Small intestine (tissue), 7 donors: ENCODE data around the gene HSD3B7. TPM values are rescaled to one million over a fixed set of nuclear protein-coding genes. Genes with fewer than 3 reads are reported as not detected.

Experiments used
- DNase-seq, 2 donors: peaks; one replicate each; pipeline versions ENCODE4 v3.0.0 to v3.0.0-alpha.2; 2013
- FAIRE-seq: peaks from 2 replicates; lab custom pipeline; 2012; peaks lifted over from hg19 to GRCh38; lab: Jason Lieb, UNC
- H3K27ac ChIP-seq, 3 donors: one replicate each; pipeline ENCODE4 v1.5.1; 2013; ENCODE audit warnings: low read length in 2 of 3, mild to moderate bottlenecking in 2 of 3, control low read depth in 1 of 3, inconsistent platforms in 1 of 3, low read depth in 1 of 3, moderate library complexity in 1 of 3
- H3K27me3 ChIP-seq, 3 donors: one replicate each; pipeline ENCODE4 v1.6.1; 2013; ENCODE audit warnings: low read length in 3 of 3, inconsistent platforms in 1 of 3; ENCODE audit not compliant: control insufficient read depth in 3 of 3, insufficient read depth in 3 of 3
- H3K36me3 ChIP-seq, 3 donors: one replicate each; pipeline ENCODE4 v1.6.1; 2013; ENCODE audit warnings: low read length in 3 of 3, inconsistent platforms in 1 of 3, low read depth in 1 of 3, mild to moderate bottlenecking in 1 of 3, moderate library complexity in 1 of 3; ENCODE audit not compliant: control insufficient read depth in 3 of 3, insufficient read depth in 2 of 3
- H3K4me1 ChIP-seq, 3 donors: one replicate each; pipeline ENCODE4 v1.6.1; 2013; ENCODE audit warnings: low read length in 2 of 3, inconsistent platforms in 1 of 3, low read depth in 1 of 3, mild to moderate bottlenecking in 1 of 3, moderate library complexity in 1 of 3; ENCODE audit not compliant: control insufficient read depth in 3 of 3, insufficient read depth in 2 of 3
- H3K4me3 ChIP-seq, 3 donors: one replicate each; pipeline ENCODE4 v1.5.1; 2013; ENCODE audit warnings: low read length in 3 of 3, control low read depth in 1 of 3, inconsistent platforms in 1 of 3, low read depth in 1 of 3, mild to moderate bottlenecking in 1 of 3, moderate library complexity in 1 of 3
- H3K9me3 ChIP-seq, 2 donors: one replicate each; pipeline ENCODE4 v1.6.1; 2013; ENCODE audit warnings: low read depth in 1 of 2, low read length in 1 of 2; ENCODE audit not compliant: control insufficient read depth in 2 of 2, insufficient read depth in 1 of 2
- WGBS, 3 donors: extraction: QIAGEN DNeasy Blood & Tissue Kit; methylation state at CpG; one replicate each; pipeline ENCODE4 v1.1.7; 2013; 5-methylcytosine and 5-hydroxymethylcytosine counted together
- polyA plus RNA-seq, 4 donors: library from polyadenylated mRNA; stranded (reverse) in 3 of 4; unstranded in 1 of 4; fragments of 200-250 nt in 3 of 4; fragments of 120-200 nt in 1 of 4; gene quantifications; one replicate each; pipeline versions ENCODE4 v1.2.1 to v1.2.3, GENCODE V29; 2013
- donor health status: healthy with polysubstance abuse.
- donor health status: control.
- donor health status: control.
- donor health status: Bipolar disorder and iron deficiency.
- donor health status: healthy.

Gene HSD3B7
- polyA plus RNA-seq, 4 donors = 15.9 to 48.9 (median 23.2) TPM

DNA sequence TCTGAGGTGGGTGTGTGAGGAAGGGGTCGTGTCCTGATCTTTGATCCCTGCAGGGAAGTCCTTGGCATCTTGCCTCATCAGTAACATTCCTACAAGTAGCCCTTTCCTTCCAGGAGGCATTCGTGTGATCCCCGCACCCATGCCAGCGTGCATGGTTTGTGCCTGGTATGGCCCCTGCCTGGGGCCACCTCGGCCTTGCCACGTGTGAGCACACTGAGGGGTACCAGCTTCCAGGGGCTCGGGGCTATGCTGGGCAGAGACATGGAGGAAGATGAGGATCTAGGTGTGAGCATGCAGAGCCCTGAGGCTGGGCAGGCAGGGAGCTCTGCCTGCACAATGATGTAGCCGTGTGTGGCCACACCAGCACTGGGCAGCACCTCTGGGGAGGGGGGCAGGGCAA is 6.0 kb downstream of the HSD3B7 start:
- Histone ChIP-seq H3K27me3 (no peaks in the 10 kb centered on the region), H3K4me1 (peaks cover 0 to 2% (median 0%) of the 10 kb centered on the region in 3 donors), H3K36me3 (peaks cover 0 to 22% (median 0%) of the 10 kb centered on the region in 3 donors), H3K4me3 (no peak overlapping the region), H3K9me3 (no peaks in the 10 kb centered on the region), H3K27ac (no peak overlapping the region)
- FAIRE-seq (no peak), DNase-seq (no peak)
- WGBS, 3 donors = 74 to 77% (median 75%) methylated on average over 8 of the region's 8 CpGs

DNA sequence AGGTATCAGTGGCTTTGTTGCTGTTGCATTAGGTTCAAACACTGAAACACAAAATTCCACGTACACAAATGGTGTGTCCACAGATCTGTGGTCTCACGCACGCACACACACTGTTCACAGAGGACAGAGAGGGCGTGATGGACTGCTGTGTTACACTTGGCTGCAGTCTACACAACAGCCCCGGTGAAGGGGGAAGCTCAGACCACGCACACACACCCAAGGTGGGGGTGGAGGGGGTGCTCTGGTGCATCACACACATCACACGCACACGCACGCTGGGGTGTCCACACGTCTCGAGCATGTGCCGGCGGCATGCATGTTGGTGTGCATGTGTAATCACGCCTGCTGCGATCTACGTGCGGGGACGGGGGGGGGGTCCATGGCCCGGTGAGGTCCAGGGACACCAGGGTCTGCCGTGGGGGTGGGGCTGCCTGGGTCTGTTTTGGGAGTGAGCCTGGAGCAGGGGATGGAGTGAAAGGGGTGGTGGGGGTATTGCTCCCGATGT is 7.3 kb downstream of the HSD3B7 start:
- Histone ChIP-seq H3K27ac (no peak overlapping the region), H3K4me1 (peaks cover 0 to 8% (median 0%) of the 10 kb centered on the region in 3 donors), H3K36me3 (peaks cover 0 to 13% (median 0%) of the 10 kb centered on the region in 3 donors), H3K27me3 (no peaks in the 10 kb centered on the region), H3K9me3 (no peaks in the 10 kb centered on the region), H3K4me3 (no peak overlapping the region)
- DNase-seq (no peak), FAIRE-seq (no peak)
- 86 to 89% (median 87%) methylated on average over 20 to 21 of the region's 21 CpGs for WGBS, 3 donors

DNA sequence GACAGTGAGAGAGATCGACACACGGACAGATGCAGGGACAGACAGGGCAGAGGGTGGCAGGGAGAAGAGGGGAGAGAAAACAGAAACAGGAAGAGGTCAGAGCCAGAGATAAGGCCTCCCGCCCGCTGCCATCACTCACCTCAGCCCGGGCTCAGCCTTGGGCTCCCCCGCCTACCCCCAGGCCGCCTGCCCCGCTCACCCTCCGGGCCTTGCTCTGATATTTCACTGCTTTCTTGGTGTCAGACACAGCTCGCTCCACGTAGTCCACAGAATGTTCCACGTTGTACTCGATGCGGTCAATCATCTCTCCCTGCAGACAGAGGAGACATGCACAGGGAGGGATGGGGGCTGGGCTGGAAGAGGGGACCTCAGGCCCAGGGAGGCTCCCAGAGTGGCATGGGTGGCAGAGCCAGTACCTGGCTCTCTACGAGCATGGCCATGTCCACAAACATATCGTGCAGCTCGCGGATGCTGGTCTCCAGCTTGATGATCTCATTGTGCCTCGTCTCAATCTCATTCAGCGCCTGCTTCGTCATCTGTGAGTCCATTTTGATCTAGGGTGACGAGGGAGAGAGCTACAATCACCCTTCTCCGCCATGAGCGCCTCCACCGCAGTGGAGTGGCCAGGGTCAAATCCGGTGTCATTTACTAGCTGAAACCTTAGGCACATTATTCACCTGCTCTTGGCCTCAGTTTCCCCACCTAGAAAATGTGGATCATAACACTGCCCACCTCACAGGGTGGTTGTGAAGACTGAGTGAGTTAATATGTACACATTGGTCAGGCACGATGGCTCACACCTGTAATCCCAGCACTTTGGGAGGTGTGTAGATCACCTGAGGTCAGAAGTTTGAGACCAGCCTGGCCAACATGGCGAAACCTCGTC is 8.2 kb downstream of the HSD3B7 start:
- 81 to 84% (median 82%) methylated on average over 27 to 29 of the region's 29 CpGs for WGBS, 3 donors
- H3K9me3 ChIP-seq = no peaks in the 10 kb centered on the region
- H3K4me3 ChIP-seq = no peak overlapping the region
- no peak for DNase-seq
- H3K27ac ChIP-seq = no peak overlapping the region
- H3K27me3 ChIP-seq = no peaks in the 10 kb centered on the region
- peaks cover 0 to 16% (median 0%) of the 10 kb centered on the region in 3 donors for H3K4me1 ChIP-seq
- peaks cover 0 to 5% (median 0%) of the 10 kb centered on the region in 3 donors for H3K36me3 ChIP-seq
- no peak for FAIRE-seq

DNA sequence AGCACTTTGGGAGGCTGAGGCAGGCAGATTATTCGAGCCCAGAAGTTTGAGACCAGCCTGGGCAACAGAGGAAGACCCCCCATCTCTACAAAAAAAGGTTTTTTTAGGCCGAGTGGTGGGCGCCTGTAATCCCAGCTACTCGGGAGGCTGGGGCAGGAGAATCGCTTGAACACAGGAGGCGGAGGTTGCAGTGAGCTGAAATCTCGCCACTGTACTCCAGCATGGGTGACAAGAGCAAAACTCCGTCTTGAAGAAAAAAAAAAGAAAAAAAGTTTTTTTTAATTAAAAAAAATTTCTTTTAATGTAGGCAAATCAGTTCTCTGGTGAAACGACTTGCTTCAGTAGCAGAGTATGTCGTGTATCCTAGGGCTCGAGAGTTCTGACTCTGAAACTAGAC is 10.9 kb downstream of the HSD3B7 start:
- DNase-seq (no peak), FAIRE-seq (no peak)
- 69 to 74% (median 73%) methylated on average over 11 of the region's 11 CpGs for WGBS, 3 donors
- no peaks in the 10 kb centered on the region for H3K9me3 ChIP-seq
- no peaks in the 10 kb centered on the region for H3K27me3 ChIP-seq
- no peak overlapping the region for H3K4me3 ChIP-seq
- peak overlapping the region in 1 of 3 donors; percentile 90 for H3K27ac ChIP-seq
- no peaks in the 10 kb centered on the region for H3K36me3 ChIP-seq
- peaks cover 0 to 32% (median 0%) of the 10 kb centered on the region in 3 donors for H3K4me1 ChIP-seq

DNA sequence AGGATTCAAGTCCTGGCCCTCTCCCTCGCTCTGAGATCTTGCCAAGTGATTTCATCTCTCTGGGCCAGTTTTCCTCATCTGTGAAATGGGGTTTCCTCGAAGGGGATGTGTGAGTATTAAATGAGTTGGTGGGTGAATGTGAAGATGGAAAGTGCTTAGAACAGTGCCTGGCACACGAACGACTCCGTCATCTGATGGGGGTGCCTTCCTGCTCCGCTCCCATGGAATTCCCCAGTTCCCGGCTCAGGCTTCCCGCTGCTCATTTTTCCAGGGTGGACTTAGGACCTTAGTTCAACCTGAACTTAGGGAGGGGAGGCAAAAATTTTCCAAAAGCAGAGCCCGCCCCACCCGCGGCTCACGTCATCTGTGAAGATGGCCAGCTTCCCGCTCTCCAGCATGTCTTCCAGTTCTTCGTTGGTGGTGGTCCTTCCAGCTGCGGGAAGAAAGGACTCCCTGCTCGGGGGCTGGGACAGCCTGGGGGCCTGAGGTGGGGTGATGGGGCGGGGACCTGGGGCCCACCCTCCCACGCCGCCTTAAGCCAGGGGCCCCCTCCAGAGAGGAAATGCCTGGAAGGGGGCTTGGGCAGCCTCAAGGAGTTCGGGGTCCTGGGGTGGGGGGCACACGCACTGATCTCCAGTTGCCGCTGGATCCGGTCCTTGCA is 11.4 kb downstream of the HSD3B7 start:
- Histone ChIP-seq H3K36me3 (no peaks in the 10 kb centered on the region), H3K4me1 (peaks cover 0 to 32% (median 0%) of the 10 kb centered on the region in 3 donors), H3K9me3 (no peaks in the 10 kb centered on the region), H3K4me3 (peak overlapping the region in 2 of 3 donors; percentile 31 to 51), H3K27ac (peak overlapping the region in 2 of 3 donors; percentile 28 to 90), H3K27me3 (no peaks in the 10 kb centered on the region)
- DNase-seq (peak; percentile 62 to 72), FAIRE-seq (no peak)
- WGBS, 3 donors = 8 to 16% (median 13%) methylated on average over 23 of the region's 23 CpGs

DNA sequence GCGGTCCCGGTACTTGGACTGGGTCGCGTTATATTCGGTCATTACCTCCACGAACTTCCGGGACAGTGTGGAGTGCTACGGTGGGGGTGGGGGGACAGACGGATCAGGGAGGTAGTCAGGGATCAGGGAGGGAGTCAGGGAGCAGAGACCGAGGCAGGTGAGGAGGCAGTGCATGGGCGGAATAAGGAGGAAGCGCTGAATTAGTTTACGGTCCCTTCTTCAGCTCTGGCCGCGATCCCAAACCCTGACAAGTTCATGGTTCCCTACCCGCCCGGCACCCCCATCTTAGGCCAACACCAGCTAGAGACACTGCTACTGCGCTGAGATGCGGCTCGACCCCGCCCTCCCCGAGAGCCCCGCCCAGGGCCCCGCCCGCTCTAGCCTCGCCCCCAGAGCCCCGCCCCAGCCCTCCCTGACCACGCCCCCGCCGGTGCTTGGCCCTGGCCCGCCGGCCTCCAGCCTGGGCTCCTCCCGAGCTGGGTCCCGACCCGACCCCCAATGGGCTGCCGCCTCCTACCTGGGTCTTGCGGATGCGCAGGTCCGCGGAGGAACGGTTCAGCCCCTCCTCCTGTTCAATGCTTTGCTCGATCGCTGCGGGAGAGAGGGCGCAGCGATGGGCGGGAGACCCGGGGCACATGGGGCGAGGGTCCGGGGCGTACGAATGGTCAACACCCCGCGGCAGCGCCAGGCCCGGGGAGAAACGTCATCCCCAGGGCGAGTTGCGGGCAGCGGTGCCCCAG is 12.1 kb downstream of the HSD3B7 start:
- Histone ChIP-seq H3K27ac (peak overlapping the region in 2 of 3 donors; percentile 37 to 90), H3K9me3 (no peaks in the 10 kb centered on the region), H3K27me3 (no peaks in the 10 kb centered on the region), H3K4me3 (peak overlapping the region; percentile 27 to 51 (median 31)), H3K36me3 (no peaks in the 10 kb centered on the region), H3K4me1 (peaks cover 0 to 39% (median 0%) of the 10 kb centered on the region in 3 donors)
- DNase-seq (peak; percentile 79 to 83), FAIRE-seq (no peak)
- 3% methylated on average over 47 to 60 of the region's 60 CpGs for WGBS, 3 donors

DNA sequence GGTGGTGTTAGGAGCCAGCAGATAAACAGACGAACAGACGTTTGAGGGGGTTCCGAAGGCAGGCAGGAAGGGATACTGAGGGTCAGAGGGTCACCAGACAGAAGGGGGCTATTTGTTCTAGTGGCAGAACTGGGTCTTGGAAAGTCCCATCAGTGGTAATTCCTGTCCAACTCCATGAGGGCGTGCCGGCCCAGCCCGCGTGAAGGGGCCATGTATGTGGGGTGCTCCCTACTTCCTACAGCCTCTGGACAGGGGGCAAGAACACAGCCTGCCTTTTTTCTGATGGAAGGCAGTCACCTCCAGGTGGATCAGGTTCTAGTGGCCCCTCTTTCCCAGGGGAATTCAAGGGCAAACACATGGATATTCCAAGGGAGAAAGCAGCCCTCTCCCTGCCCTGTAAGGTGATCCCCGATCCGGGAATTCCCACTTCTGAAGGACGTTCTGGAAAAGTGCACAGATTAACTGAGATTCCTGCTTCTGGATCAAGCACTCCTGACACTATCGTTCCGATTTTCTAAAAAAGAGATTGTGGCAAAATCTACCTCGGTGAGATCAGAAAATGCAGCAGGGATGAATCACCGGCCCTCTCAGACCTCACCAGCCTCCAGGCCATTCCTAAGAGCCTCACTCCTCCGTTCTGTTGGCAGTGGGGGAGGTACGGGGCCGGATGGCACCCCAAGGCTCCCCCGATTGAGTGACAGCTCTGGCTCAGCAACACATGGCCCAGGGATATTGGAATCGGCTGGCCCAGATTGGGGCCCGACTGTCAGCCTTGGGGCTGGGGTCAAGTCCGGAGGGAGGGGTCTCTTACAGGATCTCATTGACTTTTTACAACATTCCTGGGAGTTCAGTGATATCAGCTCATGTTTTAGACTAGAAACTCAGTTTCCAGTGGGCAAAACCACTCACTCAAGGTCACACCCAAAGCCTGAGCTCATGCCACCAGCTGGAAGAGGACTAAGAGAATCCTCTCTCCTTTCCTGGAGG is 13.0 kb downstream of the HSD3B7 start:
- 64 to 72% (median 67%) methylated on average over 21 of the region's 21 CpGs for WGBS, 3 donors

More for the DNA sequence above, 13.0 kb downstream of the HSD3B7 start:
- Histone ChIP-seq H3K27me3 (no peaks in the 10 kb centered on the region), H3K36me3 (no peaks in the 10 kb centered on the region), H3K27ac (peak overlapping the region in 1 of 3 donors; percentile 2), H3K9me3 (no peaks in the 10 kb centered on the region), H3K4me1 (peaks cover 0 to 40% (median 0%) of the 10 kb centered on the region in 3 donors), H3K4me3 (peak overlapping the region in 2 of 3 donors; percentile 31 to 51)
- no peak for DNase-seq
- no peak for FAIRE-seq
